HEK293T (cell line): Measurements from ENCODE around the gene DOCK3.

Experiments
- CTCF ChIA-PET: fragments of 350-600 bp; formaldehyde crosslinking; extraction: SDS; loops from one replicate; lab custom pipeline; 2021; ENCODE audit warnings: antibody characterized with exemption, inconsistent platforms; lab: Yijun Ruan, JAX
- POLR2A ChIA-PET: fragments of 350-600 bp; formaldehyde crosslinking; extraction: SDS; loops from one replicate; lab custom pipeline; 2020; ENCODE audit warnings: antibody characterized with exemption, inconsistent platforms; lab: Yijun Ruan, JAX
- DNase-seq: peaks from one replicate; pipeline ENCODE4 v3.0.0; 2012; ENCODE audit warnings: mixed read lengths; ENCODE audit errors: extremely low spot score
- ARNT ChIP-seq: fragments of 450-650 bp; IDR thresholded peaks from 2 replicates; pipeline ENCODE4 v1.6.1; 2017; ENCODE audit warnings: mild to moderate bottlenecking
- BHLHE40 ChIP-seq: fragments of 450-650 bp; IDR thresholded peaks from 2 replicates; pipeline ENCODE4 v1.6.1; 2016; ENCODE audit warnings: mild to moderate bottlenecking, moderate library complexity, borderline replicate concordance
- CTBP1 ChIP-seq: fragments of 450-650 bp; IDR thresholded peaks from 2 replicates; pipeline ENCODE4 v1.6.1; 2016; ENCODE audit warnings: borderline replicate concordance
- ELF4 ChIP-seq: fragments of 450-650 bp; IDR thresholded peaks from 2 replicates; pipeline ENCODE4 v1.6.1; 2017; ENCODE audit warnings: antibody characterized with exemption
- FOXA1 ChIP-seq: fragments of 450-650 bp; IDR thresholded peaks from 2 replicates; pipeline ENCODE4 v1.6.1; 2016; ENCODE audit warnings: mild to moderate bottlenecking
- FOXK2 ChIP-seq: fragments of 450-650 bp; IDR thresholded peaks from 2 replicates; pipeline ENCODE4 v1.6.1; 2016; ENCODE audit warnings: mild to moderate bottlenecking
- FOXM1 ChIP-seq: fragments of 450-650 bp; IDR thresholded peaks from 2 replicates; pipeline ENCODE4 v1.6.1; 2017; ENCODE audit warnings: mild to moderate bottlenecking, borderline replicate concordance
- HDGF ChIP-seq: fragments of 450-650 bp; IDR thresholded peaks from 2 replicates; pipeline ENCODE4 v1.6.1; 2017; ENCODE audit warnings: antibody characterized with exemption, borderline replicate concordance
- L3MBTL2 ChIP-seq: fragments of 450-650 bp; conservative IDR thresholded peaks from 2 replicates; pipeline ENCODE4 v1.6.1; 2016; ENCODE audit warnings: mild to moderate bottlenecking
- LEF1 ChIP-seq: fragments of 450-650 bp; IDR thresholded peaks from 2 replicates; pipeline ENCODE4 v1.6.1; 2017; ENCODE audit warnings: mild to moderate bottlenecking, borderline replicate concordance
- NFRKB ChIP-seq: fragments of 450-650 bp; IDR thresholded peaks from 2 replicates; pipeline ENCODE4 v1.6.1; 2016; ENCODE audit warnings: mild to moderate bottlenecking, moderate library complexity
- SP1 ChIP-seq: fragments of 450-650 bp; IDR thresholded peaks from 2 replicates; pipeline ENCODE4 v1.6.1; 2017
- SUZ12 ChIP-seq: fragments of 450-650 bp; IDR thresholded peaks from 2 replicates; pipeline ENCODE4 v1.6.1; 2016; ENCODE audit warnings: mild to moderate bottlenecking
- TARDBP ChIP-seq: fragments of 450-650 bp; IDR thresholded peaks from 2 replicates; pipeline ENCODE4 v1.6.1; 2016
- ZNF384 ChIP-seq: fragments of 450-650 bp; IDR thresholded peaks from 2 replicates; pipeline ENCODE4 v1.6.1; 2016
- TF ChIP-seq, protein P1 (sequence below): fragments of 450-650 bp; IDR thresholded peaks from 2 replicates; pipeline ENCODE4 v1.6.1; 2016

Gene DOCK3

DNA sequence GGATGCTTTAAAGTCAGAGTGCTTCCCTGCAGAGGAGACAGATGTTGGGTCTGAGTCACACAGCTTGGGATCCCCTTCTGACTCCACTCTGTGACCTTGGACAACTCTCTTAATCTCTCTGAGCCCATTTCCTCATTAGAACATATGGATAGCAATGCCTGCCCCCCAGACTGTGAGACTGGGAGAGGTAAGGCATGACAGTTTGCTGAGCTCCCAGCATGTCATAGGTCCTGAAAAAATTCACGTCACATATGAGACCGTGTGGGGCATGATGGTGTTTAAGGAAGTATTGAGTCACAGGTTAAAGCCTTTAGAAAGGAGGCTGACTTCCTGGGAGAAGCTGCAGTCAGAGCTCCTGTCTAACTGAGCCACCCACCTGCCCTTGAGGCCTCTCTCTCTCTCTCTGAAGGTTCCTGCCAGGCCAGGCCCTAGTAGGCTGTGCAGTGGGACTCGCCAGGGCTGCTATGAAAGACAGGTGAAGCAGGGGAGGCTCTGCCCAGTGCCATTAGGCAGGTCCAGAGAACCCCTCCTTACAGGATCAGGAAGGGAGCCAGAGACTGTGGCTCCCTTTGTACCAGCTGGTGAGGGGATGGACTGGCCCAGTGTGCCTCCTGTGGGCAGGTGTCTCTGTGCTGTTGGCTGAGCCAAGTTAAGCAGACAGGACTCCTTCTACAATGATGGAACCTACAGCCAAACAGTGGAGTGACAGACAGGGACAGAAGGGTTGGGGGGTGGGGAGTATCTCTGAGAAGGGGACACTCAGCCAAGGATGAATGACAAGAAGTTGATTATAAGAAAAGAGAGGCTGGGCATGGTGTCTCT, 19.5 kb upstream of the DOCK3 start:
- TF ChIP-seq BHLHE40 (no peak), ELF4 (no peak), NFRKB (no peak), CTBP1 (no peak), L3MBTL2 (no peak), FOXM1 (no peak), HDGF (no peak), FOXK2 (no peak), SUZ12 (no peak)
- TF ChIP-seq, protein P1, sequence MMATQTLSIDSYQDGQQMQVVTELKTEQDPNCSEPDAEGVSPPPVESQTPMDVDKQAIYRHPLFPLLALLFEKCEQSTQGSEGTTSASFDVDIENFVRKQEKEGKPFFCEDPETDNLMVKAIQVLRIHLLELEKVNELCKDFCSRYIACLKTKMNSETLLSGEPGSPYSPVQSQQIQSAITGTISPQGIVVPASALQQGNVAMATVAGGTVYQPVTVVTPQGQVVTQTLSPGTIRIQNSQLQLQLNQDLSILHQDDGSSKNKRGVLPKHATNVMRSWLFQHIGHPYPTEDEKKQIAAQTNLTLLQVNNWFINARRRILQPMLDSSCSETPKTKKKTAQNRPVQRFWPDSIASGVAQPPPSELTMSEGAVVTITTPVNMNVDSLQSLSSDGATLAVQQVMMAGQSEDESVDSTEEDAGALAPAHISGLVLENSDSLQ: no peak
- CTCF ChIA-PET: interaction anchor here (4.5 kb wide), 1 partner anchor 39 kb away, joined by 37 read pairs; the partner anchor contains the start of gene MAPKAPK3
- POLR2A ChIA-PET: interaction anchor here (0.9 kb wide), 1 partner anchor 16 kb away, joined by 3 read pairs; no protein-coding TSS in a partner anchor
- no peak for DNase-seq

DNA sequence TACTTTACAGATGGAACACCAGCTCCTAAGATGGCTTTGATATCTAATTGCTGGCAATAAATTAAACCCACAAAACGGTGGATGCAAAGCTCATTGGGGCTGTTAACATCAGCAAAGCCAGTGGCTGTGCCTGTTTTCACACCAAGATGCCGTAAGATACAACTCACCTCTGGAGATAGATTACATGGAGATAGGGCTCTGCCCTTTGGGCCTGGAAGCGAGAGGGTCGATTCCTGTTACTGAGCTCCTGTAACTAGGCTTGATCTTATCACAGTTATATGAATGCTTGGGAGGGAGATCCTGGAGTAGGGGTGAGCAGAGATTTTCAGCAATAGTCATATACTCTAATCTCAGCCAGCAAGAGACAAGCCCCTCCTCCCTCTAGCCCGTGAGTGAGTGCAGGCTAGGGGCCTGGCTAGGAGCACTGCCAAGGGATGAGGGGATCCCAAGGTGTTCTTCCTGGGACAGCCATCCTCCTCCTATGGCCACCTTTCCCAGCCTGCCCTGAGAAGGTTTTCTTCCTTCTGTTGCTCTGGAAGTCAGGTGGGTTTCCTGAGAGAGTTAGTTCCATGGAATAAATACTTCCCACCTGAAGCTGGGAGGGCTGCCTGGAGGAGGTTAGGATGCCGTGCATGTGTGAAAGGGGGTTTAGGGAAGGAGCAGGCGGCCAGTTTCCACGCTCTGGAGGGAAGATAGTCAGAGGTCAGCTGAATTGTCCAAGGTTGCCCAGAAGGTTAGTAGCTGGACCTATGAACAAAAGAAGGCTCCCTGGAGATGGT, 18.1 kb upstream of the DOCK3 start:
- ChIA-PET POLR2A (interaction anchor here (1.7 kb wide), 1 partner anchor 39 kb away, joined by 9 read pairs; the partner anchor contains the start of gene MAPKAPK3), CTCF (interaction anchor here (1.1 to 1.8 kb wide), 2 partner anchors 26 to 41 kb away, joined by 5 to 6 read pairs; no protein-coding TSS in a partner anchor)
- DNase-seq: no peak
- TF ChIP-seq TARDBP: no peak
- TF ChIP-seq, protein P1: no peak
- no peak for TF ChIP-seq SUZ12
- TF ChIP-seq FOXA1: no peak
- TF ChIP-seq FOXK2: no peak
- no peak for TF ChIP-seq CTBP1
- no peak for TF ChIP-seq LEF1

- TF ChIP-seq NFRKB (no peak), ZNF384 (no peak), L3MBTL2 (no peak), SUZ12 (no peak), ARNT (no peak), CTBP1 (no peak), LEF1 (no peak), FOXK2 (no peak), TARDBP (no peak)
- TF ChIP-seq, protein P1: no peak
- CTCF ChIA-PET: interaction anchor here (1.8 kb wide), 1 partner anchor 41 kb away, joined by 6 read pairs; no protein-coding TSS in a partner anchor
- POLR2A ChIA-PET: interaction anchor here (1.7 kb wide), 1 partner anchor 40 kb away, joined by 9 read pairs; the partner anchor contains the start of gene MAPKAPK3
- DNase-seq: no peak
These were observed 17.3 kb upstream of the DOCK3 start for GRCh38 chr3:50657407-50657806.

DNA sequence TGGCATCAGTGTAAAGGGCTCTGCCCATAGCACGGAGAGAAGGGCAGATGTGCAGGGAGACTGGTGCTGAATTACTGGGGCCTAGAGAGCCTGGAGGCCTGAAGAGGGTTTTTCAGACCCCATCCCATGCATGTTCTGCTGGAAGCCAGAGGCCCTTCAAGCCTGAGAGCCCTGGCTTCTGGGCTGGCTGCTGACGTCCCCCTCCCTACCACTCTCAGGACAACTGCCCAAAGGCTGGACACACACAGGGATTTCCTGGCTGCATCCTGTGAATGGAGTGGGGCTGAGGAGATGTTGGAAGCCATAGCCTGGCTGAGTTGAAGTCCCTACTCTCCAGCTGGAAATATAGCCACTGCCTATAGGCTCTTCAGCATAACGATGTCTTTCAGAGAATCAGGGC, 16.9 kb upstream of the DOCK3 start:
- ChIA-PET POLR2A (interaction anchor here (0.6 kb wide), 1 partner anchor 18 kb away, joined by 3 read pairs; no protein-coding TSS in a partner anchor), CTCF (interaction anchor here (1.8 kb wide), 1 partner anchor 42 kb away, joined by 6 read pairs; no protein-coding TSS in a partner anchor)
- TF ChIP-seq, protein P1: no peak
- TF ChIP-seq CTBP1 (no peak), TARDBP (no peak), SP1 (no peak), ARNT (no peak), FOXA1 (no peak), NFRKB (no peak), BHLHE40 (no peak), FOXK2 (no peak), ZNF384 (no peak), ELF4 (no peak), FOXM1 (no peak), HDGF (no peak), L3MBTL2 (no peak), SUZ12 (no peak), LEF1 (no peak)
- no peak for DNase-seq

DNA sequence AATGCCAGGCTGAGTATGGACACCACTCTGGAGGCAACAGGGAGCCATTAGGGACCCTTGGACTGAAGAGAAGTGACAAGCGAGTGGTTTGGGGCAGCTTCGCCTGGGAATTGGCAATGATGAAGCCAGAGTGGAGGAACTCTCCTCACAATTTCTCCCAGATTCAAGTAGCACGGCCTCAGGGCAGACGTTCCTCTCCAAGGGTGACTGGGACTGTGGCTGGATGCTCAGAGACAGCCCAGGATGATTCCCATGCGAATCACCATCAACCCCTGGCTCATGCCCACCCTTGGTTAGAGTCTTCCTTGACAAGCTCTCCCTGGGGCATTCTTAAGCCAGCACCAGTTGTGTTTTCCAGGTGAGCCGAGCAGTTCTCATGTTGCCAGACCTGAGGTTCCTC, 16.3 kb upstream of the DOCK3 start:
- no peak for DNase-seq
- CTCF ChIA-PET: no interaction called here
- POLR2A ChIA-PET: interaction anchor here (0.6 kb wide), 1 partner anchor 17 kb away, joined by 3 read pairs; no protein-coding TSS in a partner anchor
- TF ChIP-seq LEF1: no peak
- TF ChIP-seq, protein P1: no peak
- TF ChIP-seq CTBP1: no peak
- no peak for TF ChIP-seq FOXK2
- TF ChIP-seq FOXA1: no peak
- no peak for TF ChIP-seq L3MBTL2
- TF ChIP-seq ARNT: no peak
- no peak for TF ChIP-seq HDGF
- TF ChIP-seq SP1: no peak
- no peak for TF ChIP-seq ELF4
- no peak for TF ChIP-seq TARDBP
